Activated T-helper 2 cell treated with anti-CD3 and anti-CD28 coated beads, Interferon-gamma antibody, Interleukin-2, Interleukin-4, amounts not matched to agents 10 μg/mL and 5 μg/mL and 100 μg/mL, durations not matched to agents 14 hours and 24 hours and 36 hours (primary cell): Measurements from ENCODE around the gene COMTD1. TPM values are rescaled to one million over a fixed set of nuclear protein-coding genes. Genes with fewer than 3 reads are reported as not detected.

Experiments used
- DNase-seq: peaks from one replicate; pipeline ENCODE4 v3.0.0; 2021; ENCODE audit warnings: low spot score
- H3K27ac Mint-ChIP-seq: one replicate; pipeline ENCODE4 v1.8.0; 2021; ENCODE audit warnings: mixed read lengths
- H3K27me3 Mint-ChIP-seq: one replicate; pipeline ENCODE4 v1.8.0; 2021; ENCODE audit warnings: low read depth, mixed read lengths
- H3K36me3 Mint-ChIP-seq: one replicate; pipeline ENCODE4 v1.8.0; 2021; ENCODE audit warnings: low read depth, mixed read lengths
- H3K4me1 Mint-ChIP-seq: one replicate; pipeline ENCODE4 v1.8.0; 2021; ENCODE audit warnings: low read depth, mixed read lengths
- H3K4me3 Mint-ChIP-seq: one replicate; pipeline ENCODE4 v1.8.0; 2021; ENCODE audit warnings: low read depth, mild to moderate bottlenecking, moderate library complexity, mixed read lengths
- H3K9me3 Mint-ChIP-seq: one replicate; pipeline ENCODE4 v1.8.0; 2021; ENCODE audit warnings: mixed read lengths
- intact Hi-C: fragments of 100-400 bp; cut with micrococcal nuclease; formaldehyde crosslinking; loops from one replicate; pipeline ENCODE4 v1.15.1; 2023
- total RNA-seq: library from RNA; stranded (reverse); gene quantifications from 2 replicates; pipeline ENCODE4 v1.2.3, GENCODE V29; 2022

Gene COMTD1
- 38.5 and 38.7 TPM in 2 replicates for total RNA-seq

DNA sequence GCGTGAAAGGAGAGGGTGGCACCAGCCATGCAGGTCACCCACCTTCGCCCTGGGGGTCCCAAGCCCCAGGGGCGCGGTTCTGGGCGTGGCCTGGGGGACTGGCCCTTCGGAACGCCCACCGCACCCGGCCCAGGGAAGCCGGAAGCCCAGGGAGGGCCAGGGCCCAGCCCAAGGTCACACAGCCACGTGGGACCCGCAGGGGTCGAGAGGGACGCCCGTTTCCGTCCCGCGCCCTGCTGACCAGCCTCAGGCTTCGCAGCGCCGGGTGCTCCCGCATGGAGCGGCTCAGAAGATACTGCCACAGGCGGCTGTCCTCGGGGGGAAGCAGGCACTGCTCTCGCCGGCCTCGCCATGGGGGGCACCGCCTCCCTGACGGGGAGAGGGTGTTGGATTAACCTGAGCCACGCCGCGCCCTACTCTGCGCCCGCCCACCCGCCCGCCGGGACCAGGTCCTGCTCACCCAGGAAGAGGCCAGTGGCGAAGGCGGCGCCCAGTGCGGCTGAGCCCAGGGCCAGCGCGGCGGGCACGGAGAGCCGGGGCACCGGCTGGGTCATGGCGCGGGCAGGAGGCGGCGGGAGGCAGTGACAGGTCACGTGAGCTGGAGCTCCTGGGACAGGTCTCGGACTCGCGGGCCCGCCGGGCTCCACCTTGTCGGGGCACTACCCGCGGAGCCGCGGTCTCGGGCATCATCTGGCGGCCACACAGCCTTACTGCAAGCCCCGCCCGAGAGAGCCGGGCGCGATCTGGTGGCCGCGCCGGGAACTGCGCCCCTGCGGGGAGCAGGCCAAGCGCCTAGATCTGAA, at the start of gene COMTD1:
TSS of gene COMTD1 (minus strand) at position 583 of the 803 bp plus-strand sequence. CDS start at position 554, 29 bp downstream.
- H3K4me3 Mint-ChIP-seq, result peak within 1 kb of the TSS; percentile 81
- DNase-seq, result peak; percentile 92
- peak within 1 kb of the TSS; percentile 70 for H3K27ac Mint-ChIP-seq
- H3K9me3 Mint-ChIP-seq, result no peaks in the 10 kb centered on the region
- peaks cover 30% of the 10 kb centered on the region for H3K36me3 Mint-ChIP-seq
- intact Hi-C loops, result loop anchor here (1.0 to 10.0 kb wide), 2 partner anchors 47 to 1081 kb away; partner anchors contain the start of genes ADK and AP3M1
- H3K4me1 Mint-ChIP-seq, result peaks cover 16% of the 10 kb centered on the region
- H3K27me3 Mint-ChIP-seq, result no peaks in the 10 kb centered on the region

DNA sequence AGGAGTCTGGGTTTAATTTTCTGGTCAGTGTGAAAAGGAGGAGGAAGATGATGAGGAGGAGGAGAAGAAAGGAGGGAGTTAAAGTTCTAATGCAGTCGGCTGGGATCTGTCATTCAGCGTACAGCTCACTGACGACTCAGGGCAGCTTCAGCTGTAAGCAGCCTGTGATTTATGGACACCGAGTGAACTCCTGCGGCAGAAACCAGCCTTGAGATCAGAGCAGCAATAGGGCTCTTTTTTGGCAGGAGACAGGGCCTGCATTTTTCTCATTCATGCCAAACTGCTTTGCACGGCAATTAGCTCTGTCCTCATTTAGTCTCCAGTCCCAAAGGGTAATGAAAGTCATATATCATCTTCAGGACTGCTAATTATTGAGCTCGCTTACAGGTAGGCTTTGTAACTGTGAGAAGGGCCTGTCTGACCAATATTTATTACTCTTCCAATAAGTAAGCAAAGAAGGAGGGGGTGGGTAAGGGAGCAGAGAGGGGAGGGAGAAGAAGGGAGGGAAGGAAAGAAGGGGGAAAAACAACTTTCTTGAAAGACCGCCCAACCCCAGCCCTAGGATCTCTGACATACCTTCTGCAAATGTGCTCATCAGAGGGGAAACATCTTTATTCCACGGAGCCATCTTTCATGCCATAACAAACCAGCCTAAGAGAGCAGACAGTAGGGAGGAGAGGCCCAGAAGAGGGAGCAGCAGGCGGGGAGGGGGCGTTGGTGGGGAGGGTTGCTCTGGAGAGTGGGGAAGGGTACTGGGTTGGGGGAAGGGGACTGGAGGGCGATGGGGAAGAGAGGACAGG, 48.1 kb upstream of the COMTD1 start:
- intact Hi-C loops, result no loop called here
- no peak for DNase-seq
- Mint-ChIP-seq H3K9me3 (no peaks in the 10 kb centered on the region), H3K27ac (no peak overlapping the region), H3K36me3 (no peaks in the 10 kb centered on the region), H3K4me1 (no peaks in the 10 kb centered on the region), H3K4me3 (no peak overlapping the region), H3K27me3 (peaks cover 22% of the 10 kb centered on the region)

DNA sequence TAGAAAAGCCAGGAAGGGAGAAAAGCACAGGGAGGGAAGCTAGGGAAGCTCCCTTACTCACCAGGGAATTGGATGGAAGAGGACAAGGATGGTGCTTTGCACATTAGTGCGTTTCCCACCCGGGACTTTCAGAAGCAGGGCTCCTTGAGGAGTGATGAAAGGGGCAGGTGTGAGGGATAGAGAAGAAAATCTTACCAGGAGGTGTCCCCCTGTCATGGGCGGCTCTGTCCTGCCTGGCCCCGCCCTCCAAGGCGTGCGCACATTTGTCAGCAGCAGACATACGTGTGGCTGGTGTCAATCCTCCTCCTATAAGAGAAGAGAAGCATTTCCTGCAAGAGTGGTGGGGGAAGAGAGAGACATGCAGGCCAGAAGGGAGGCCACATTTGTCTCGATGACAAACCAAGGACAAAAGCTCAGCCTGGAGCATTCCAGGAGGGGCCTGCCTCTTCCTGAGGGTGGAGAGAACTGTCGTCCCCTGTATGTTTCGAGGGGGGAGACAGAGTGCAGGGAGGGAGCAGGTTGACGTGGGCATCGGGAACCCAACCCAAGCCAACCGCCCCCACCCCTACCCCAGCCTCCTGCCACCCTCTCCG, 47.4 kb upstream of the COMTD1 start:
- no peak overlapping the region for H3K27ac Mint-ChIP-seq
- no peaks in the 10 kb centered on the region for H3K36me3 Mint-ChIP-seq
- no peaks in the 10 kb centered on the region for H3K4me1 Mint-ChIP-seq
- H3K4me3 Mint-ChIP-seq, result no peak overlapping the region
- peaks cover 22% of the 10 kb centered on the region for H3K27me3 Mint-ChIP-seq
- intact Hi-C loops, result no loop called here
- DNase-seq, result no peak
- H3K9me3 Mint-ChIP-seq, result no peaks in the 10 kb centered on the region

DNA sequence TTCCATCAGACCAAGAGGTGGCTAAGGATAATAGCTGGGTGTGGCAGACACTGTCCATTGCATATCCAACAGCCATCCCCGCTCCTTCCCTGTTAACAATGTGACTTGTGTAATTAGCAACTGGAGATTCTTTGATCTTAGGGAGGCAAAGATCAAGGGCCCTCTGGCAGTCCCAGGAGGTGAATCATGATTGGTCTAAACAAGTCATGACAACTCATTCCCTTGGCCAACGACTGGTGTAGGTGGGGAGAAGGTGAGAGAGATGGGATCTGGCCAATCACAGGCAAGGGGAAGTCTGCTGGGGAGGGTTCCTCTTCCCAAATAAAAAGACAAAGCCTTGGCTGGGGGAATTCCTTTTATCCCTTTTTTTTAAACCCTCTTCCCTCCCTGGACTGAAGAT, 46.2 kb upstream of the COMTD1 start:
- intact Hi-C loops, result no loop called here
- H3K9me3 Mint-ChIP-seq, result no peaks in the 10 kb centered on the region
- H3K4me3 Mint-ChIP-seq, result no peak overlapping the region
- H3K27ac Mint-ChIP-seq, result no peak overlapping the region
- H3K27me3 Mint-ChIP-seq, result peaks cover 22% of the 10 kb centered on the region
- H3K4me1 Mint-ChIP-seq, result no peaks in the 10 kb centered on the region
- H3K36me3 Mint-ChIP-seq, result no peaks in the 10 kb centered on the region
- DNase-seq, result no peak

DNA sequence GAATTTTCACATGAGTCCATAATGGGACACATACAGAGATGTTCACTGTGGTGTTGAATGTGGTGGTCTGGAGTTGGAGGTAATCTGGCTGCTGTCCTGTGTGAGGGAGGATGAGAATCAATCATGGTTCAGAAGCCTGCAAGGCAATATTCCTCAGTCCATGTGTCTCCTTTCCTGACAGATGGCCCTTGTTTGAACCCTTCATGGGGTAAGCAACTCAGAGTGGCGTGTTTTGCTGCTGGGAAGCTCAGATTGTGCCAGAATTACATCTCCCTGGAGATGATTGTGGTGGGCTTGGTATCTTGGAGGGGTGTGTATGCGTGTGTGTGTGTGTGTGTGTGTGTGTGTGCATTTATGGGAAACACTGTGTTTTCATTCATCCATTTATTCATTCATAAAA, 44.5 kb upstream of the COMTD1 start:
- H3K4me1 Mint-ChIP-seq, result no peaks in the 10 kb centered on the region
- intact Hi-C loops, result no loop called here
- no peak for DNase-seq
- H3K27ac Mint-ChIP-seq, result no peak overlapping the region
- peaks cover 17% of the 10 kb centered on the region for H3K27me3 Mint-ChIP-seq
- no peaks in the 10 kb centered on the region for H3K36me3 Mint-ChIP-seq
- H3K9me3 Mint-ChIP-seq, result no peaks in the 10 kb centered on the region
- H3K4me3 Mint-ChIP-seq, result no peak overlapping the region

DNA sequence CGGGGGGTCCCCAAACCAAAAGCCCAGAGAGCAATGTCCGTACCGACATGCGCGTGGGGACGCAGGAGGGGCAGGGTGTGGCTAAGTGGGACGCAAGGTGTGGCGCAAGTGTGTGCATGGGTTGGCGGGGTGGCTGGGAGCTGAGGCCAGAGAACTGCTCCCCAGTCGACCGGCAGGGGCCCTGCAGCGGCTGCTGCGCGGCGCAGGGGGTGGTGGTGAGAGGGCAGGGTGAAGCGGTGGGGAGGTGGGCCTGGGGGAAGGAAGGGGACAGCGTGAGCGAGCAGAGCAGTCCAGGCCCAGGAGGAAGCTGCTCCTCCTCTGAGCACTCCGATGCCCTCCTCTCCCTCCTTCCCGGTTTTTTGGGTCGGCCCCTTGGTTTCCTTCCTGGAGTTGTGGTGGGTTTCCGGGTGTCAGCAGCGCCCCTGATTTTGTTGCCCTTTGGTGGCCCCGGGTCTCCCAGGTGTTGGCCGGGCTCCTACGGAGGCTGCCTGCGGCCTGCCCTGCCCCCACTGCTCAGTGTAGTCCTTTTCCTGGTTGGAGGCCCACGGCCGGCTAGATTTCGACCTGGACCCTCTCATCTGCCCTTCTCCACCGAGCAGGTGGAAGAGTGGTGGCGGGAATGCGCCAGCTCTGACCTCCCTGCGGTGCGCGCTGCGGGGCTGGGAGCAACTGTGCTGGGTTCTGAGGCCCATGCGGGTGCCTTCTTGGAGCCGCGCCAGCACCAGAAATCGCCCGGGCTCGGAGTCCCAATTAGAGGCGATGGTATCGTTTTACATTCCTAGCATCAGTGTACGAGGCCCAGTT, 40.5 kb upstream of the COMTD1 start:
- Mint-ChIP-seq H3K4me3 (no peak overlapping the region), H3K27me3 (peaks cover 8% of the 10 kb centered on the region), H3K9me3 (no peaks in the 10 kb centered on the region), H3K36me3 (no peaks in the 10 kb centered on the region), H3K27ac (no peak overlapping the region), H3K4me1 (no peaks in the 10 kb centered on the region)
- DNase-seq, result no peak
- intact Hi-C loops, result no loop called here

DNA sequence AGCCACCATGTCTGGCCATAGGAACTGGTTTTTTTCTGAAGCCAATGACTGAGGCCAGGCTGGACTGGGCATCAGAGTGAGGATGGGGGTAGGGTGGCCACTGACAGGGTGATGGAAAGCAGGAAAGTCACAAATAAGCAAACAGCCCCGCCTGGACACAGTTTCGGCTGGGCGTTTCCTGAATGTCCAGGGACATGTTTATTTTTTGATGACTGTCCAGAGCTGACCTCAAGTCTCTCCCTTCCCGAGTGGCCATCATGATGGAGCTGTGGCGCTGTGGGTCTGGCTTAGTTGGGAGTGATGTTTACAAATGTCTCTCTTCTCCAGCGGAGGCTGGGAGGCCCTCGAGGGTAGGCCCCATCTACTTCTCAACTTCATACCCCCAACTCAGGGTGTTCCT, 37.1 kb upstream of the COMTD1 start:
- H3K27me3 Mint-ChIP-seq, result no peaks in the 10 kb centered on the region
- H3K4me3 Mint-ChIP-seq, result no peak overlapping the region
- H3K9me3 Mint-ChIP-seq, result no peaks in the 10 kb centered on the region
- H3K27ac Mint-ChIP-seq, result no peak overlapping the region
- intact Hi-C loops, result no loop called here
- H3K4me1 Mint-ChIP-seq, result no peaks in the 10 kb centered on the region
- no peaks in the 10 kb centered on the region for H3K36me3 Mint-ChIP-seq
- DNase-seq, result no peak

DNA sequence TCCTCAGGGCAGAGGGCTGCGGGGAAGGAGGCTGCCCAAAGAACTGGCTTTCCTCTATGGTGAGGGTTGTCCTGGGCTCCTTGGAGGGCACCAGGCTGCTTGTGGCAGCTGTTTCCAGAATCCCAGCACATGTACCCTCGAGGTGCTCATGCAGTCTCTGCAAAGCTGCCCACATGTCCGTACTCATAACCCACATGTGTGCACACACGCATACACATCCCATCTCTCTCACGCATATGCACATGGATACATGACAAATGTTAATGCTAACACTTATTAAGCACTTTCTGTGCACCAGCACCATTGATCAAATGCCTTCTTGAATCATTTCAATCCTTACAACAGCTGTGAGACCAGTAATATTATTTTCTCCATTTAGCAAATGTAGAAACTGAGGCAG, 36.3 kb upstream of the COMTD1 start:
- Mint-ChIP-seq H3K36me3 (no peaks in the 10 kb centered on the region), H3K9me3 (no peaks in the 10 kb centered on the region), H3K4me1 (no peaks in the 10 kb centered on the region), H3K27ac (no peak overlapping the region), H3K27me3 (no peaks in the 10 kb centered on the region), H3K4me3 (no peak overlapping the region)
- intact Hi-C loops, result no loop called here
- no peak for DNase-seq

DNA sequence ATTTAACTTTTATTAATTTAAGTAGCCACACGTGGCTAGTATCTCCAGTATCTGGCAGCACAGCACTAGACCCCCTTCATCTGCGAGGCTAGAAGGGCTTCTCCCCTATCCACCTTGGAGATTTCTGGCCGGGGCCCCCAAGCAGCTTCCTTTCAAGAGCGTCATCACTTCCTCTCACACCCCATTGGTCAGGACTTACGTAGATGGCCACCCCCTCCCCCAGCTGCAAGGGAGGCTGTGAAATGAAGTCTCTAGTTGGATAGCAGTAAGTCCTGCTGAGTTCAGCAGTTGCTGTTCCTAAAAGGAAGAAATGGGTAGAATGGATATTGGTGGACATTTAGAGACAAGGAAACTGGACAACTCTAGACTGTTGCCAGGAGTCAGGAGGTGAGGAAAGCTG, 33.8 kb upstream of the COMTD1 start:
- Mint-ChIP-seq H3K36me3 (no peaks in the 10 kb centered on the region), H3K4me1 (no peaks in the 10 kb centered on the region), H3K27me3 (no peaks in the 10 kb centered on the region), H3K27ac (no peak overlapping the region), H3K4me3 (no peak overlapping the region), H3K9me3 (no peaks in the 10 kb centered on the region)
- intact Hi-C loops, result no loop called here
- DNase-seq, result no peak

DNA sequence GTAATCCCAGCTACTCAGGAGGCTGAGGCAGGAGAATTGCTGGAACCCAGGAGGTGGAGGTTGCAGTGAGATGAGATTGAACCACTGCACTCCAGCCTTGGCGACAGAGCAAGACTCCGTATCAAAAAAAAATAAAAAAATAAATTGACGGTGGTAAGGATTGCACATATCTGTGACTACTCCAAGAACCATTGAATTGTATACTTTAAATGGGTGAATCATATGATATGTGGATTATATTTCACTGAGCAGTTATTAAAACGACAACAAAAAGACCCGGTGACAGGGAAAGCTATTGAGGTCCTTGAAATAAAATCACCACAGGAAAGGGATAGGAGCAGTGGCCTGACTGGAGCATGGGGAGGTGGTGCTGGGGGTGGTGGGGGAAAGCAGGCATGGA, 31.2 kb upstream of the COMTD1 start:
- Mint-ChIP-seq H3K4me3 (no peak overlapping the region), H3K4me1 (no peaks in the 10 kb centered on the region), H3K27me3 (no peaks in the 10 kb centered on the region), H3K27ac (no peak overlapping the region), H3K36me3 (no peaks in the 10 kb centered on the region), H3K9me3 (no peaks in the 10 kb centered on the region)
- intact Hi-C loops, result no loop called here
- no peak for DNase-seq

DNA sequence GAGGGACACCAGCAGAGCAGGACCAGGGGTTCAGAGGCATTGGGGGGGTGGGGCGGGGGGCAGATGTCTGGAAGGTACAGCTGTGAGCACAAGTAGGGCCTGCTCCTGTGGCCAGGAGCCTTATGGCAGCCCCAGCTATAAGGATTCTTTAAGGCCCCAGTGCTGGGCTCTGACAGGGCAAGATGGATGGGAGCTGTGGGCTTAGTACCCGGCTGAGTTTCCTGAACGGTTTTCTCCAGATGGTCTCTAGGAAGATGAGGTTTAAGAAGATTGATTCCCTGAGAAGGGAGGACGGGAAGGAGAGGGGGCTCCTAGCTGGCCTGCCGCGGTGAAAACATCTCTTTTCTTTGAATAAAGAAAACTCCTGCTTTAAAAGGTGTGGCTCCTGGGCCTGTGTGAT, 30.1 kb upstream of the COMTD1 start:
- no peaks in the 10 kb centered on the region for H3K9me3 Mint-ChIP-seq
- H3K27me3 Mint-ChIP-seq, result no peaks in the 10 kb centered on the region
- no peaks in the 10 kb centered on the region for H3K36me3 Mint-ChIP-seq
- H3K4me1 Mint-ChIP-seq, result no peaks in the 10 kb centered on the region
- H3K27ac Mint-ChIP-seq, result no peak overlapping the region
- intact Hi-C loops, result no loop called here
- DNase-seq, result no peak
- no peak overlapping the region for H3K4me3 Mint-ChIP-seq

DNA sequence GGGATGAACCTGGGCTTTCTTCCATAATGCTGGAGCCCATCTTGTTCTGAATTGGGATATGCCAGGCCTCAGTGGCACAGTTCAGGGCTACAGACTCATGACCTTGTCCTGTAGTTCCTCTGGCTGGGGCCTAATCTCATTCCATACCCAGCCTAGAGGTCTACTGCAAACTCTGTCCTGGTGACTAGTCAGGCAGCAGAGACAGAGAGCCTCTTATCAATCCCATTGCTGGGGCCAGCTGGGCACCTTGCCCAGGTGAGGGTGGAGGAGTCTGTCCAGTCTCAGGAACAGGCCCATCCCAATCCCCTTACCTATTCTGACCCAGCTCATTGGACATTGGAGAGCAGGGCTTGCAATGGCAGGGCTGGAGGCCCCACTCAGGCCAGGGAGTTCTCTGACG, 28.0 kb upstream of the COMTD1 start:
- Mint-ChIP-seq H3K4me3 (no peak overlapping the region), H3K27me3 (no peaks in the 10 kb centered on the region), H3K4me1 (no peaks in the 10 kb centered on the region), H3K9me3 (no peaks in the 10 kb centered on the region), H3K27ac (no peak overlapping the region), H3K36me3 (no peaks in the 10 kb centered on the region)
- DNase-seq, result no peak
- intact Hi-C loops, result no loop called here
